Neural progenitor cell (in vitro differentiated cells): ENCODE measurements around the gene MANSC4. TPM values are rescaled to one million over a fixed set of nuclear protein-coding genes. Genes with fewer than 3 reads are reported as not detected.

Experiments
- DNase-seq: peaks from one replicate; pipeline ENCODE4 v3.0.0-alpha.2; 2016; ENCODE audit warnings: low spot score
- H2AFZ ChIP-seq: fragments of 200-600 bp; sonication (generic); replicated peaks from 2 replicates; pipeline ENCODE4 v1.6.1; 2016; ENCODE audit warnings: antibody characterized with exemption
- H3F3A ChIP-seq: fragments of 200-600 bp; sonication (generic); 2 replicates; pipeline ENCODE4 v1.6.1; 2016; ENCODE audit warnings: antibody characterized with exemption, low read depth
- H3K27ac ChIP-seq: fragments of 200-600 bp; sonication (generic); 2 replicates; pipeline ENCODE4 v1.5.1; 2016; ENCODE audit warnings: mild to moderate bottlenecking
- H3K27me3 ChIP-seq: fragments of 200-600 bp; sonication (generic); 2 replicates; pipeline ENCODE4 v1.6.1; 2016; ENCODE audit warnings: mild to moderate bottlenecking, moderate library complexity
- H3K36me3 ChIP-seq: fragments of 200-600 bp; sonication (generic); 2 replicates; pipeline ENCODE4 v1.5.1; 2016
- H3K4me1 ChIP-seq: fragments of 200-600 bp; sonication (generic); 2 replicates; pipeline ENCODE4 v1.6.1; 2016; ENCODE audit warnings: mixed run types
- H3K4me2 ChIP-seq: fragments of 200-600 bp; sonication (generic); 2 replicates; pipeline ENCODE4 v1.6.1; 2016
- H3K4me3 ChIP-seq: fragments of 200-600 bp; sonication (generic); 2 replicates; pipeline ENCODE4 v1.5.1; 2016
- H3K79me2 ChIP-seq: fragments of 200-600 bp; sonication (generic); 2 replicates; pipeline ENCODE4 v1.6.1; 2016; ENCODE audit warnings: low read depth
- H3K9ac ChIP-seq: fragments of 200-600 bp; sonication (generic); 2 replicates; pipeline ENCODE4 v1.6.1; 2016
- H3K9me3 ChIP-seq: fragments of 200-600 bp; sonication (generic); 2 replicates; pipeline ENCODE4 v1.5.1; 2016; ENCODE audit warnings: low read depth
- H4K20me1 ChIP-seq: fragments of 200-600 bp; sonication (generic); 2 replicates; pipeline ENCODE4 v1.6.1; 2016; ENCODE audit warnings: low read depth
- H3K27ac Mint-ChIP-seq: 3 replicates; pipeline ENCODE4 v1.8.0; 2021; ENCODE audit warnings: mixed read lengths
- H3K27me3 Mint-ChIP-seq: 2 replicates; pipeline ENCODE4 v1.8.0; 2022; ENCODE audit warnings: low read depth, mild to moderate bottlenecking, inconsistent platforms, moderate library complexity, mixed read lengths; ENCODE audit not compliant: insufficient read depth
- H3K36me3 Mint-ChIP-seq: 3 replicates; pipeline ENCODE4 v1.8.0; 2021; ENCODE audit warnings: mixed read lengths
- H3K4me1 Mint-ChIP-seq: 3 replicates; pipeline ENCODE4 v1.8.0; 2021; ENCODE audit warnings: mixed read lengths
- H3K4me3 Mint-ChIP-seq: 3 replicates; pipeline ENCODE4 v1.8.0; 2021; ENCODE audit warnings: mild to moderate bottlenecking, moderate library complexity, mixed read lengths
- H3K9me3 Mint-ChIP-seq: 3 replicates; pipeline ENCODE4 v1.8.0; 2020; ENCODE audit warnings: mixed read lengths
- EZH2 ChIP-seq: fragments of 200-600 bp; sonication (generic); IDR thresholded peaks from 2 replicates; pipeline ENCODE4 v1.6.1; 2017; ENCODE audit warnings: antibody characterized with exemption, mild to moderate bottlenecking, moderate library complexity
- EZH2phosphoT487 ChIP-seq: fragments of 200-600 bp; sonication (generic); IDR thresholded peaks from 2 replicates; pipeline ENCODE4 v1.6.1; 2017; ENCODE audit warnings: antibody characterized with exemption
- total RNA-seq: library from RNA; depleted of rRNA; stranded (reverse); fragments of >200 nt; gene quantifications from 2 replicates; pipeline ENCODE4 v1.2.3, GENCODE V29; 2015; ENCODE audit warnings: low replicate concordance
- TF ChIP-seq, protein P1 (sequence below): fragments of 200-600 bp; sonication (generic); IDR thresholded peaks from 2 replicates; pipeline ENCODE4 v1.5.1; 2017; ENCODE audit warnings: antibody characterized with exemption, mild to moderate bottlenecking

MANSC4 gene
- total RNA-seq, 1 donor from 2014 or later = not detected

DNA sequence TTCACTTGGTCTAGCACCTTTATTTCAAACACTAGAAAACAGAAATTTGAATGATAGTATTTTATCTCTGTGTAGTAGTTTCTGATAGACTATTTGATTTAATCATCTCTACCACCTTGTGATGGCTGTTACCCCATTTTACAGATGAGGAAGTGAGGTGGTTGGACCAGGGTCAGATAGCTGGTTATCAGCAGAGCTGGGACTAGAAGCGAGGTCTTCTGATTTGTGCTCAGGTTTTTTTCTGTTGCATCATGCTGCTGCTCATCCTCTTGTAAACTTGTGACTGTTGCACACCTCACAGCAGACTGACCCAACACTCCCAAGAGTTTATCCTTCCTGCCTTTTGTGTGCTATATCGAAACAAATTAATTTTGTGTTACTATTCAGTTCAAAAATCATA lies 10.1 kb upstream of the MANSC4 start:
- TF ChIP-seq EZH2 (no peak), EZH2phosphoT487 (no peak)
- TF ChIP-seq, protein P1, sequence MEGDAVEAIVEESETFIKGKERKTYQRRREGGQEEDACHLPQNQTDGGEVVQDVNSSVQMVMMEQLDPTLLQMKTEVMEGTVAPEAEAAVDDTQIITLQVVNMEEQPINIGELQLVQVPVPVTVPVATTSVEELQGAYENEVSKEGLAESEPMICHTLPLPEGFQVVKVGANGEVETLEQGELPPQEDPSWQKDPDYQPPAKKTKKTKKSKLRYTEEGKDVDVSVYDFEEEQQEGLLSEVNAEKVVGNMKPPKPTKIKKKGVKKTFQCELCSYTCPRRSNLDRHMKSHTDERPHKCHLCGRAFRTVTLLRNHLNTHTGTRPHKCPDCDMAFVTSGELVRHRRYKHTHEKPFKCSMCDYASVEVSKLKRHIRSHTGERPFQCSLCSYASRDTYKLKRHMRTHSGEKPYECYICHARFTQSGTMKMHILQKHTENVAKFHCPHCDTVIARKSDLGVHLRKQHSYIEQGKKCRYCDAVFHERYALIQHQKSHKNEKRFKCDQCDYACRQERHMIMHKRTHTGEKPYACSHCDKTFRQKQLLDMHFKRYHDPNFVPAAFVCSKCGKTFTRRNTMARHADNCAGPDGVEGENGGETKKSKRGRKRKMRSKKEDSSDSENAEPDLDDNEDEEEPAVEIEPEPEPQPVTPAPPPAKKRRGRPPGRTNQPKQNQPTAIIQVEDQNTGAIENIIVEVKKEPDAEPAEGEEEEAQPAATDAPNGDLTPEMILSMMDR = no peak
- peaks cover 42% of the 10 kb centered on the region for H3K36me3 Mint-ChIP-seq
- no peaks in the 10 kb centered on the region for H3K36me3 ChIP-seq

DNA sequence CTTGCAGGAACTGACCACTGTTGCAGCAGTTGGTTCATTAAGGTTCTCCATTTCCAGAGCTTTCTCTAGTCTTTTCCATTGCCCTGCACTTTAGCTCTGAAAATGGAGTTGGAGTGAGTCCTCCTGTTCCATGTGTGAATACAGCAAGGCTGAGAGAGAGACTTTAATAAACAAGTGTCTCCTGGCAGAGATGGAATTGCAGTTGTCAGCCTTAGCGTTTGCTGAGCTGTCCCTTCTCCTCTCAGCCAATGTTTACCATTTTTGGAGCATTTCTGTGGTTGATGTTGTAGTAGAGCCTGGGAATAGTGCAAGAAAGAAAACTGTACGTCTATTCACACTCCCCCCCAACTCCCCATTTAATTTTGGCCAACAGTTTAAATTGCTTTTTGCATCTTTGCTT lies 7.5 kb upstream of the MANSC4 start:
- H4K20me1 ChIP-seq = peaks cover 3% of the 10 kb centered on the region
- H3K27me3 Mint-ChIP-seq = no peaks in the 10 kb centered on the region
- H3K79me2 ChIP-seq = peaks cover 84% of the 10 kb centered on the region

More for the DNA sequence above, 10.1 kb upstream of the MANSC4 start:
- Histone ChIP-seq H3K4me3 (no peak overlapping the region), H3F3A (no peaks in the 10 kb centered on the region), H3K4me1 (no peaks in the 10 kb centered on the region), H4K20me1 (peaks cover 3% of the 10 kb centered on the region), H3K9ac (no peak overlapping the region), H3K27me3 (no peaks in the 10 kb centered on the region), H2AFZ (no peak overlapping the region), H3K9me3 (no peaks in the 10 kb centered on the region), H3K4me2 (no peak overlapping the region), H3K27ac (no peak overlapping the region), H3K79me2 (peaks cover 58% of the 10 kb centered on the region)
- H3K9me3 Mint-ChIP-seq = no peaks in the 10 kb centered on the region
- H3K27ac Mint-ChIP-seq = no peak overlapping the region
- peaks cover 2% of the 10 kb centered on the region for H3K4me1 Mint-ChIP-seq
- no peaks in the 10 kb centered on the region for H3K27me3 Mint-ChIP-seq
- no peak for DNase-seq
- no peak overlapping the region for H3K4me3 Mint-ChIP-seq

DNA sequence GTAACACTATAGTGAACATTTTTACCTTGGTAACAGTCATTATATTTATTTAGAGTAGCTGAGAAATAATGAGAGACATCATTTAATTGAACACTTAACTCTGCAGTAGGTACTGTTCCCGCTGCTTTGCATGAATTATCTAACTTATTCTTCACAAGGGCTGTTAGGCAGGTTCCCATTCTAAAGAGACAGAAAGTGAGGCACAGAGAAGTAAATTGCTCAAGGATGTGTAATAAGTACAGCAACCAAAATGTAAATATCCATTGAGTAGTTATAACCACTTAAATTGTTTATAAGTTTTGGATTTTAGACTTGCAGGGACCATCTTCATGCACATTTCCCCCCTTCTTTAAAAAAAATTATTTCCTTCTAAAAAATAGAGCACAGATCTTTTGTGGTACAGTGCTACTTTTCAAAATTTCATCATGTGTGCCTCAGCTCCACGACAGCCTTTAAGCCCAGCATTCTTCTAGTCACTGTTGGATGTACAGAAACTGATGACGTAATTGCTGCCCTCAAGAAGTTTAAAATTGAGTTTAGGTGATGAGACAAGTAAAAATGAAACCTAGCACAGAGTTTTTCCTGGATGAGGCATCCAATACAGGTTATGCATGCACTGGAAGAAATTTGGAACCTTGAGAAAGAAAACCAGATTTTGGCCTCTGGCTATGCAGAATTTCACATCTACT lies 6.0 kb upstream of the MANSC4 start:
- no peak for DNase-seq
- Mint-ChIP-seq H3K4me1 (peaks cover 23% of the 10 kb centered on the region), H3K36me3 (peaks cover 41% of the 10 kb centered on the region), H3K27me3 (no peaks in the 10 kb centered on the region), H3K4me3 (no peak overlapping the region), H3K27ac (no peak overlapping the region), H3K9me3 (peaks cover 2% of the 10 kb centered on the region)
- no peak overlapping the region for H3K4me3 ChIP-seq
- H3K9me3 ChIP-seq = no peaks in the 10 kb centered on the region
- no peaks in the 10 kb centered on the region for H3K36me3 ChIP-seq
- H3K4me1 ChIP-seq = peaks cover 21% of the 10 kb centered on the region
- H3F3A ChIP-seq = peaks cover 16% of the 10 kb centered on the region
- H3K79me2 ChIP-seq = peaks cover 96% of the 10 kb centered on the region
- no peak overlapping the region for H2AFZ ChIP-seq
- no peaks in the 10 kb centered on the region for H3K27me3 ChIP-seq
- H3K27ac ChIP-seq = no peak overlapping the region
- H3K9ac ChIP-seq = no peak overlapping the region
- H3K4me2 ChIP-seq = no peak overlapping the region
- TF ChIP-seq EZH2 (no peak), EZH2phosphoT487 (no peak)
- TF ChIP-seq, protein P1 = no peak
- peaks cover 3% of the 10 kb centered on the region for H4K20me1 ChIP-seq

More for the DNA sequence above, 7.5 kb upstream of the MANSC4 start:
- Histone ChIP-seq H3K27ac (no peak overlapping the region), H3K4me2 (no peak overlapping the region), H3K9ac (no peak overlapping the region), H3K4me1 (peaks cover 6% of the 10 kb centered on the region), H3K9me3 (no peaks in the 10 kb centered on the region), H3F3A (peaks cover 2% of the 10 kb centered on the region), H2AFZ (no peak overlapping the region), H3K36me3 (no peaks in the 10 kb centered on the region), H3K27me3 (no peaks in the 10 kb centered on the region), H3K4me3 (no peak overlapping the region)
- Mint-ChIP-seq H3K4me1 (peaks cover 8% of the 10 kb centered on the region), H3K9me3 (peaks cover 2% of the 10 kb centered on the region), H3K36me3 (peaks cover 45% of the 10 kb centered on the region), H3K4me3 (no peak overlapping the region), H3K27ac (no peak overlapping the region)
- TF ChIP-seq EZH2 (no peak), EZH2phosphoT487 (no peak)
- TF ChIP-seq, protein P1 = no peak
- DNase-seq = no peak
